H9 (cell line): ENCODE measurements around the gene CSTF3. TPM values are rescaled to one million over a fixed set of nuclear protein-coding genes. Genes with fewer than 3 reads are reported as not detected.
"Not testable (repeated sequence)": the region's sequence is repeated elsewhere in the genome, so short reads cannot be mapped to it uniquely, and the experiment has no call there.

ENCODE experiments used
- DNase-seq: peaks from one replicate; pipeline ENCODE4 v3.0.0-alpha.2; 2017
- H2AFZ ChIP-seq: one replicate; pipeline ENCODE4 v1.6.1; 2013; ENCODE audit warnings: mild to moderate bottlenecking, low read length, control low read depth, moderate library complexity
- H2AK5ac ChIP-seq: 2 replicates; pipeline ENCODE4 v1.6.1; 2013; ENCODE audit warnings: low read length, control low read depth, mixed read lengths; ENCODE audit not compliant: insufficient read length
- H2BK120ac ChIP-seq: one replicate; pipeline ENCODE4 v1.6.1; 2013; ENCODE audit warnings: low read depth, mild to moderate bottlenecking, low read length, control low read depth, inconsistent platforms; ENCODE audit not compliant: poor library complexity, severe bottlenecking
- H2BK12ac ChIP-seq: 2 replicates; pipeline ENCODE4 v1.6.1; 2013; ENCODE audit warnings: low read length, control low read depth, mixed read lengths, low read depth; ENCODE audit not compliant: insufficient read length
- H2BK15ac ChIP-seq: 2 replicates; pipeline ENCODE4 v1.6.1; 2013; ENCODE audit warnings: low read depth, low read length, control low read depth
- H2BK20ac ChIP-seq: one replicate; pipeline ENCODE4 v1.6.1; 2013; ENCODE audit warnings: low read depth, mild to moderate bottlenecking, low read length, control low read depth, inconsistent platforms; ENCODE audit not compliant: poor library complexity, severe bottlenecking
- H2BK5ac ChIP-seq: 2 replicates; pipeline ENCODE4 v1.6.1; 2013; ENCODE audit warnings: low read length, control low read depth, mixed read lengths; ENCODE audit not compliant: insufficient read length
- H3K14ac ChIP-seq: 2 replicates; pipeline ENCODE4 v1.6.1; 2013; ENCODE audit warnings: low read length, control low read depth; ENCODE audit not compliant: insufficient read depth
- H3K18ac ChIP-seq: 2 replicates; pipeline ENCODE4 v1.6.1; 2013; ENCODE audit warnings: low read depth, mild to moderate bottlenecking, mixed read lengths, low read length, control low read depth; ENCODE audit not compliant: insufficient read length
- H3K23ac ChIP-seq: 2 replicates; pipeline ENCODE4 v1.6.1; 2013; ENCODE audit warnings: low read length, control low read depth, mixed read lengths, low read depth; ENCODE audit not compliant: insufficient read length
- H3K23me2 ChIP-seq: 2 replicates; pipeline ENCODE4 v1.6.1; 2013; ENCODE audit warnings: low read depth, mild to moderate bottlenecking, mixed read lengths, low read length, control low read depth; ENCODE audit not compliant: insufficient read length, poor library complexity, severe bottlenecking
- H3K27ac ChIP-seq: 2 replicates; pipeline ENCODE4 v1.5.1; 2013; ENCODE audit warnings: low read length, control low read depth, mixed read lengths, low read depth; ENCODE audit not compliant: insufficient read length
- H3K27me3 ChIP-seq: 2 replicates; pipeline ENCODE4 v1.6.1; 2013; ENCODE audit warnings: low read length, control low read depth, inconsistent platforms; ENCODE audit not compliant: insufficient read depth
- H3K4ac ChIP-seq: 2 replicates; pipeline ENCODE4 v1.6.1; 2013; ENCODE audit warnings: low read depth, mild to moderate bottlenecking, control low read depth, inconsistent platforms, low read length, moderate library complexity
- H3K4me1 ChIP-seq: 2 replicates; pipeline ENCODE4 v1.6.1; 2013; ENCODE audit warnings: low read length, control low read depth, inconsistent platforms; ENCODE audit not compliant: insufficient read depth
- H3K4me2 ChIP-seq: 2 replicates; pipeline ENCODE4 v1.6.1; 2013; ENCODE audit warnings: low read length, control low read depth, mixed read lengths; ENCODE audit not compliant: insufficient read length, insufficient read depth
- H3K56ac ChIP-seq: 2 replicates; pipeline ENCODE4 v1.6.1; 2013; ENCODE audit warnings: low read depth, mild to moderate bottlenecking, mixed read lengths, low read length, control low read depth; ENCODE audit not compliant: insufficient read length
- H3K79me1 ChIP-seq: 2 replicates; pipeline ENCODE4 v1.6.1; 2013; ENCODE audit warnings: low read depth, mild to moderate bottlenecking, moderate library complexity, low read length, control low read depth, inconsistent platforms; ENCODE audit not compliant: insufficient read depth, poor library complexity, severe bottlenecking
- H3K79me2 ChIP-seq: 2 replicates; pipeline ENCODE4 v1.6.1; 2013; ENCODE audit warnings: low read length, control low read depth, inconsistent platforms; ENCODE audit not compliant: insufficient read depth
- H3K9ac ChIP-seq: 2 replicates; pipeline ENCODE4 v1.6.1; 2013; ENCODE audit warnings: low read length, control low read depth, mixed read lengths; ENCODE audit not compliant: insufficient read length; ENCODE audit errors: extremely low read depth
- H3K9me3 ChIP-seq: one replicate; pipeline ENCODE4 v1.6.1; 2013; ENCODE audit warnings: low read depth, low read length, inconsistent platforms; ENCODE audit not compliant: control insufficient read depth
- H3T11ph ChIP-seq: one replicate; pipeline ENCODE4 v1.6.1; 2013; ENCODE audit warnings: mild to moderate bottlenecking, low read length, control low read depth, inconsistent platforms
- H4K20me1 ChIP-seq: one replicate; pipeline ENCODE4 v1.6.1; 2013; ENCODE audit not compliant: control insufficient read depth, insufficient read length, insufficient read depth
- H4K5ac ChIP-seq: 2 replicates; pipeline ENCODE4 v1.6.1; 2013; ENCODE audit warnings: low read depth, mild to moderate bottlenecking, mixed read lengths, low read length, control low read depth; ENCODE audit not compliant: insufficient read length
- H4K8ac ChIP-seq: replicated peaks from 2 replicates; pipeline ENCODE4 v1.6.1; 2013; ENCODE audit warnings: low read length, control low read depth, mixed read lengths, low read depth; ENCODE audit not compliant: insufficient read length
- H4K91ac ChIP-seq: 2 replicates; pipeline ENCODE4 v1.6.1; 2013; ENCODE audit warnings: low read depth, mild to moderate bottlenecking, moderate library complexity, mixed read lengths, low read length, control low read depth; ENCODE audit not compliant: insufficient read length
- H3K27ac Mint-ChIP-seq, 3 experiments: 2 replicates in 2 of 3; 3 replicates in 1 of 3; pipeline ENCODE4 v1.8.0; 2020 to 2021; ENCODE audit warnings: mixed read lengths in 3 of 3, mild to moderate bottlenecking in 1 of 3, moderate library complexity in 1 of 3
- H3K27me3 Mint-ChIP-seq: 2 replicates; pipeline ENCODE4 v1.8.0; 2021; ENCODE audit warnings: low read depth, mild to moderate bottlenecking, moderate library complexity, mixed read lengths
- H3K36me3 Mint-ChIP-seq, 3 experiments: 2 replicates in 2 of 3; 3 replicates in 1 of 3; pipeline ENCODE4 v1.8.0; 2020 to 2021; ENCODE audit warnings: low read depth in 3 of 3, mixed read lengths in 3 of 3; ENCODE audit not compliant: insufficient read depth in 1 of 3
- H3K4me1 Mint-ChIP-seq, 2 experiments: 2 replicates each; pipeline ENCODE4 v1.8.0; 2020; ENCODE audit warnings: mixed read lengths in 2 of 2
- H3K4me3 Mint-ChIP-seq, 2 experiments: 2 replicates in 1 of 2; 3 replicates in 1 of 2; pipeline ENCODE4 v1.8.0; 2020 to 2021; ENCODE audit warnings: mild to moderate bottlenecking in 2 of 2, mixed read lengths in 2 of 2, moderate library complexity in 1 of 2
- H3K9me3 Mint-ChIP-seq, 2 experiments: 2 replicates in 1 of 2; 3 replicates in 1 of 2; pipeline ENCODE4 v1.8.0; 2020; ENCODE audit warnings: mild to moderate bottlenecking in 2 of 2, mixed read lengths in 2 of 2, moderate library complexity in 1 of 2
- CTCF ChIP-seq: fragments of 200-600 bp; sonication (generic); conservative IDR thresholded peaks from 3 replicates; pipeline ENCODE4 v1.8.0; 2021; ENCODE audit warnings: antibody characterized with exemption, mild to moderate bottlenecking
- WGBS: extraction: QIAGEN DNeasy Blood & Tissue Kit; methylation state at CpG from one replicate; pipeline ENCODE4 v1.1.7; 2013; ENCODE audit warnings: missing lambda C conversion rate, low lambda C conversion rate, mixed read lengths; ENCODE audit not compliant: insufficient read length; ENCODE audit errors: extremely low coverage; 5-methylcytosine and 5-hydroxymethylcytosine counted together
- total RNA-seq: library from RNA; stranded (reverse); gene quantifications from 2 replicates; pipeline ENCODE4 v1.2.1, GENCODE V29; 2021

The CSTF3 gene
- total RNA-seq, 1 experiment from 2014 or later, result 41.5 TPM

- H3K79me1 ChIP-seq, result no peaks in the 10 kb centered on the region
- no peak overlapping the region for H3T11ph ChIP-seq
- no peak for DNase-seq
- no CpG with 5 or more reads among the region's 8 CpGs for WGBS
- H4K8ac ChIP-seq, result no peak overlapping the region
- H3K56ac ChIP-seq, result no peak overlapping the region
- H2BK120ac ChIP-seq, result no peak overlapping the region
- H3K23me2 ChIP-seq, result peaks cover 8% of the 10 kb centered on the region
- Mint-ChIP-seq H3K27me3 (no peaks in the 10 kb centered on the region), H3K4me3 (peak overlapping the region; percentile 99 to 100), H3K9me3 (peaks cover 4 to 13% of the 10 kb centered on the region in 2 experiments; a peak in 3 of 5 replicates), H3K27ac (peak overlapping the region; percentile 99 to 100 (median 99); a peak in 6 of 7 replicates), H3K36me3 (peaks cover 26 to 49% (median 34%) of the 10 kb centered on the region in 3 experiments), H3K4me1 (peaks cover 37 to 45% of the 10 kb centered on the region in 2 experiments)
- H3K18ac ChIP-seq, result peak overlapping the region; percentile 44
- no peak overlapping the region for H2BK12ac ChIP-seq
- H3K4ac ChIP-seq, result no peak overlapping the region
- H3K27me3 ChIP-seq, result no peaks in the 10 kb centered on the region
- H2BK5ac ChIP-seq, result no peak overlapping the region
- H2AK5ac ChIP-seq, result no peak overlapping the region
- peak overlapping the region; percentile 99 for H3K4me2 ChIP-seq
- no peak for TF ChIP-seq CTCF
- no peaks in the 10 kb centered on the region for H4K20me1 ChIP-seq
- no peak overlapping the region for H2BK20ac ChIP-seq
- no peak overlapping the region; the same call in 1 of the 2 replicates for H3K14ac ChIP-seq
- no peak overlapping the region for H4K5ac ChIP-seq
- H4K91ac ChIP-seq, result no peak overlapping the region
- H3K9me3 ChIP-seq, result no peaks in the 10 kb centered on the region
- H2AFZ ChIP-seq, result no peak overlapping the region
- no peak overlapping the region for H3K23ac ChIP-seq
- no peak overlapping the region for H3K27ac ChIP-seq
- peak overlapping the region; percentile 97 for H3K9ac ChIP-seq
- H2BK15ac ChIP-seq, result no peak overlapping the region
- peaks cover 2% of the 10 kb centered on the region; the same call in 1 of the 2 replicates for H3K4me1 ChIP-seq
- peaks cover 52% of the 10 kb centered on the region; the same call in 1 of the 2 replicates for H3K79me2 ChIP-seq
Observed at GRCh38 chr11:33160136-33160535, 1.1 kb downstream of the CSTF3 start.

- not testable (repeated sequence) for H3K18ac ChIP-seq, H3K79me1 ChIP-seq, H3K27ac ChIP-seq, H3K56ac ChIP-seq, H3K14ac ChIP-seq, H3K9me3 ChIP-seq, H2BK20ac ChIP-seq, H3T11ph ChIP-seq, H3K4ac ChIP-seq, H4K8ac ChIP-seq, H4K20me1 ChIP-seq, H2BK12ac ChIP-seq, H4K91ac ChIP-seq, DNase-seq, H3K23me2 ChIP-seq, H3K27me3 ChIP-seq, H3K23ac ChIP-seq, H2AK5ac ChIP-seq, H2BK5ac ChIP-seq, H2BK120ac ChIP-seq, H3K4me1 ChIP-seq, H4K5ac ChIP-seq, H2AFZ ChIP-seq, H2BK15ac ChIP-seq, H3K27me3 Mint-ChIP-seq
- Mint-ChIP-seq H3K4me1 (peaks cover 37 to 48% of the 10 kb centered on the region in 2 experiments), H3K9me3 (peaks cover 4 to 13% of the 10 kb centered on the region in 2 experiments; a peak in 3 of 5 replicates), H3K36me3 (peaks cover 28 to 55% (median 38%) of the 10 kb centered on the region in 3 experiments), H3K27ac (peak overlapping the region; percentile 38 to 100 (median 78); a peak in 4 of 7 replicates), H3K4me3 (peak overlapping the region; percentile 99 to 100)
- H3K79me2 ChIP-seq, result peaks cover 59% of the 10 kb centered on the region; the same call in 1 of the 2 replicates
- WGBS, result no CpG with 5 or more reads among the region's 20 CpGs
- H3K9ac ChIP-seq, result peak overlapping the region; percentile 97
- H3K4me2 ChIP-seq, result peak overlapping the region; percentile 99
Observed at GRCh38 chr11:33159378-33159867, 1.9 kb downstream of the CSTF3 start.
